HepG2 (cell line): Measurements from ENCODE around the gene MPC1L. TPM values are rescaled to one million over a fixed set of nuclear protein-coding genes. Genes with fewer than 3 reads are reported as not detected.

ENCODE experiments used
- ATAC-seq: fragments of 200-7000 bp; cut with Tn5 transposase; 3 replicates; pipeline ENCODE4 v1.9.1; 2020; ENCODE audit warnings: mild to moderate bottlenecking, moderate library complexity
- BruUV-seq: library from RNA; stranded (reverse); fragments of 400-500 nt; replicated peaks from 2 replicates; lab custom pipeline; 2021; lab: Mats Ljungman, UMichigan
- CTCF ChIA-PET: fragments of 300-600 bp; formaldehyde crosslinking; extraction: SDS; loops from one replicate; lab custom pipeline; 2021; ENCODE audit warnings: low total read pairs, inconsistent platforms, low intra/inter-chr PET ratio; lab: Yijun Ruan, JAX
- POLR2A ChIA-PET: fragments of 350-600 bp; sonication (Branson Sonifier 250); formaldehyde crosslinking; loops from one replicate; lab custom pipeline; 2020; ENCODE audit warnings: antibody characterized with exemption, inconsistent platforms; lab: Yijun Ruan, JAX
- DNase-seq: peaks from one replicate; pipeline ENCODE4 v3.0.0-alpha.2; 2015; ENCODE audit warnings: low spot score
- FAIRE-seq: peaks from 3 replicates; lab custom pipeline; 2011; peaks lifted over from hg19 to GRCh38; lab: Jason Lieb, UNC
- H2AFZ ChIP-seq: one replicate; pipeline ENCODE4 v1.6.1; 2011; ENCODE audit warnings: low read length, inconsistent platforms
- H3K27ac ChIP-seq: fragments of 300-600 bp; 3 replicates; pipeline ENCODE4 v1.8.0; 2011; ENCODE audit warnings: mixed run types, mild to moderate bottlenecking, mixed read lengths, low read length, inconsistent platforms; ENCODE audit not compliant: insufficient read depth; ENCODE audit errors: extremely low read length
- H3K27me3 ChIP-seq, 2 experiments: fragments of 200-600 bp in 1 of 2; 2 replicates in 1 of 2; 3 replicates in 1 of 2; pipeline versions ENCODE4 v1.6.0 to v1.8.0; 2011; ENCODE audit warnings: low read length in 2 of 2, mild to moderate bottlenecking in 2 of 2, moderate library complexity in 2 of 2, inconsistent platforms in 1 of 2; ENCODE audit not compliant: insufficient read depth in 2 of 2, control insufficient read depth in 1 of 2
- H3K36me3 ChIP-seq, 2 experiments: fragments of 200-600 bp in 1 of 2; replicated peaks in 1 of 2; 2 replicates in 1 of 2; 3 replicates in 1 of 2; pipeline versions ENCODE4 v1.5.1 to v1.8.0; 2011; ENCODE audit warnings: low read length in 2 of 2, inconsistent platforms in 1 of 2; ENCODE audit not compliant: insufficient read depth in 2 of 2, control insufficient read depth in 1 of 2
- H3K4me1 ChIP-seq: 2 replicates; pipeline ENCODE4 v1.5.1; 2012; ENCODE audit warnings: low read length, inconsistent platforms; ENCODE audit not compliant: insufficient read depth
- H3K4me2 ChIP-seq: 2 replicates; pipeline ENCODE4 v1.6.0; 2011; ENCODE audit warnings: low read depth, low read length, inconsistent platforms
- H3K4me3 ChIP-seq, 3 experiments: fragments of 200-600 bp in 1 of 3; sonication (generic), shearing (Covaris generic) in 1 of 3; replicated peaks in 1 of 3; 2 replicates each; pipeline ENCODE4 v1.5.1; 2011 to 2016; ENCODE audit warnings: low read length in 3 of 3, inconsistent platforms in 2 of 3, low read depth in 2 of 3, mild to moderate bottlenecking in 2 of 3, control low read depth in 1 of 3, mixed read lengths in 1 of 3; ENCODE audit not compliant: insufficient read depth in 1 of 3
- H3K79me2 ChIP-seq: one replicate; pipeline ENCODE4 v1.6.1; 2011; ENCODE audit warnings: low read length, inconsistent platforms; ENCODE audit not compliant: insufficient read depth
- H3K9ac ChIP-seq: 2 replicates; pipeline ENCODE4 v1.6.0; 2011; ENCODE audit warnings: mild to moderate bottlenecking, low read depth, low read length, inconsistent platforms; ENCODE audit not compliant: insufficient read depth
- H3K9me3 ChIP-seq: 2 replicates; pipeline ENCODE4 v1.5.1; 2012; ENCODE audit warnings: mild to moderate bottlenecking, low read length
- H4K20me1 ChIP-seq: 2 replicates; pipeline ENCODE4 v1.6.0; 2011; ENCODE audit warnings: inconsistent platforms, mild to moderate bottlenecking, low read length, moderate library complexity; ENCODE audit not compliant: insufficient read depth
- ATM ChIP-seq: fragments of 450-650 bp; IDR thresholded peaks from 2 replicates; pipeline ENCODE4 v1.7.1; 2017; ENCODE audit warnings: mild to moderate bottlenecking, borderline replicate concordance
- HNRNPL ChIP-seq: fragments of 200-400 bp; formaldehyde crosslinking; IDR thresholded peaks from 2 replicates; pipeline ENCODE4 v1.6.1; 2017; ENCODE audit warnings: mild to moderate bottlenecking, low read depth, low read length
- IKZF1 ChIP-seq: fragments of 450-650 bp; IDR thresholded peaks from 2 replicates; pipeline ENCODE4 v1.7.1; 2016
- POLR2AphosphoS2 ChIP-seq: IDR thresholded peaks from 2 replicates; pipeline ENCODE4 v1.6.1; 2011; ENCODE audit warnings: low read depth, low read length, improper control_type of control experiment
- ZBTB7B ChIP-seq: sonication (generic); formaldehyde crosslinking; IDR thresholded peaks from 2 replicates; pipeline ENCODE4 v1.4.0; 2020; ENCODE audit warnings: missing genetic modification reagents
- ZNF614 ChIP-seq: IDR thresholded peaks from 2 replicates; pipeline ENCODE4 v1.6.1; 2018; ENCODE audit warnings: missing biosample characterization, missing genetic modification reagents, inconsistent platforms, borderline replicate concordance
- ZNF782 ChIP-seq: sonication (generic); formaldehyde crosslinking; IDR thresholded peaks from 2 replicates; pipeline ENCODE4 v1.4.0; 2020; ENCODE audit warnings: missing genetic modification reagents, mild to moderate bottlenecking, borderline replicate concordance
- WGBS: methylation state at CpG from one replicate; pipeline ENCODE4 v1.1.6; 2017; ENCODE audit warnings: low lambda C conversion rate; 5-methylcytosine and 5-hydroxymethylcytosine counted together
- in situ Hi-C: cut with HindIII; loops from 2 replicates; pipeline ENCODE4 v1.10.0; 2017; ENCODE audit warnings: low pct_unique_long_range_greater_than_20kb; ENCODE audit not compliant: extremely low pct_ligation_motif_present
- intact Hi-C: fragments of 100-400 bp; cut with micrococcal nuclease; formaldehyde crosslinking; loops from one replicate; pipeline ENCODE4 v1.10.0; 2022; ENCODE audit not compliant: unreplicated experiment
- polyA plus RNA-seq, 8 experiments: library from polyadenylated mRNA; depleted of rRNA in 3 of 8; stranded (reverse) in 7 of 8; unstranded in 1 of 8; fragments of >200 nt; fragmentation: Illumina TruSeq in 4 of 8; extraction: Trizol in 4 of 8; gene quantifications; 2 replicates each; pipeline versions ENCODE4 v1.2.1 to v1.2.3, GENCODE V29; 2011 to 2016; ENCODE audit warnings: low read depth in 4 of 8, missing spikeins in 1 of 8, mixed read lengths in 1 of 8; ENCODE audit not compliant: insufficient read depth in 1 of 8
- total RNA-seq, 5 experiments: library from RNA; depleted of rRNA; stranded (reverse); fragments of >200 nt; fragmentation: Illumina TruSeq; extraction: Trizol; gene quantifications; 2 replicates each; pipeline ENCODE4 v1.2.3, GENCODE V29; 2016; ENCODE audit warnings: low read depth in 1 of 5
- TF ChIP-seq, protein P1 (sequence below): IDR thresholded peaks from 2 replicates; pipeline ENCODE4 v1.6.1; 2016
- TF ChIP-seq, protein P2 (sequence below): sonication (generic); formaldehyde crosslinking; IDR thresholded peaks from 2 replicates; pipeline ENCODE4 v1.4.0; 2020; ENCODE audit warnings: missing genetic modification reagents
- TF ChIP-seq, protein P3 (sequence below): IDR thresholded peaks from 2 replicates; pipeline ENCODE4 v1.6.1; 2016; ENCODE audit warnings: low read depth, borderline replicate concordance
- TF ChIP-seq, protein P4 (sequence below): sonication (generic); formaldehyde crosslinking; IDR thresholded peaks from 2 replicates; pipeline ENCODE4 v1.4.0; 2020; ENCODE audit warnings: missing genetic modification reagents, mild to moderate bottlenecking, borderline replicate concordance
- TF ChIP-seq, protein P5 (sequence below): sonication (generic); formaldehyde crosslinking; IDR thresholded peaks from 2 replicates; pipeline ENCODE4 v1.4.0; 2020; ENCODE audit warnings: missing genetic modification reagents
- TF ChIP-seq, protein P6 (sequence below): sonication (generic); formaldehyde crosslinking; IDR thresholded peaks from 2 replicates; pipeline ENCODE4 v1.4.0; 2020; ENCODE audit warnings: mild to moderate bottlenecking, missing genetic modification reagents

MPC1L gene
- total and polyA plus RNA-seq, 2 of the 13 experiments (the other 11 are each of a cell fraction or from before 2014, with no cell fraction given): not detected

DNA sequence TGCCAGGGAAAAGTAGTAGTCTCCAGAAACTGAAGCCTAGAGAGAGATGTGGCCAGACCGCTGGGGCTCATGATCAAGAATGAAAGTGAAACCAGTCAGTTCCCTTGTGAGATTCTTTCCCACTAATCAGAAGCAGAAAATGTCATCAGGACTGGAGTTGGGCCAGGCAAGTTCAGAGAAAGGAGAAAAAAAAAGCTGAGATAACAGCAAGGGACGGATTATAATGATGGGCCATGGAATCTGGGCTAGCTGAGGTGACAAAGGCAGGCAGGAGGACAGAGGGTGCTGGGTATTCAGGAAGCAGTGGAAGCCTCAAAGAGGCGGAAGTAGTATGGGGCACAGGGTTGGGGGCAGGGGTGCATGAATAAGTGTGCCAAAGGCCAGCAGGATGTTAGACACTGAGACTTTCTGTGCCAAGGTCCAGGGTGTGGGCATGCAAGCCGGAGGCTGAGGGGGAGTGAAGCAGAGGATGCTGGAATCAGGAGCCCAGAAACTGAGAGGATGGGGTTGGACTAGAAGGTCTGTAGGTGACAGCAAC is 21.7 kb downstream of the MPC1L start:
- intact Hi-C loops: loop anchor here (10.0 kb wide), 2 partner anchors 60 to 100 kb away; partner anchors contain the start of gene ATP6AP2
- no peaks in the 10 kb centered on the region for H3K36me3 ChIP-seq
- FAIRE-seq (no peak), ATAC-seq (no peak), DNase-seq (peak; percentile 5)
- peaks cover 11% of the 10 kb centered on the region for H3K4me1 ChIP-seq
- ChIA-PET CTCF (no interaction called here), POLR2A (no interaction called here)
- in situ Hi-C loops: no loop called here
- no TSS peak for BruUV-seq
- H3K4me3 ChIP-seq: peak overlapping the region; percentile 6 to 43 (median 9); a peak in 3 of 6 replicates
- WGBS: 77% methylated on average over 4 of the region's 4 CpGs
- no peaks in the 10 kb centered on the region for H3K27me3 ChIP-seq
- no peaks in the 10 kb centered on the region for H3K9me3 ChIP-seq
- peak overlapping the region; percentile 52 for H3K4me2 ChIP-seq
- no peak overlapping the region for H3K27ac ChIP-seq
- H4K20me1 ChIP-seq: no peaks in the 10 kb centered on the region
- H2AFZ ChIP-seq: no peak overlapping the region
- TF ChIP-seq, protein P1, sequence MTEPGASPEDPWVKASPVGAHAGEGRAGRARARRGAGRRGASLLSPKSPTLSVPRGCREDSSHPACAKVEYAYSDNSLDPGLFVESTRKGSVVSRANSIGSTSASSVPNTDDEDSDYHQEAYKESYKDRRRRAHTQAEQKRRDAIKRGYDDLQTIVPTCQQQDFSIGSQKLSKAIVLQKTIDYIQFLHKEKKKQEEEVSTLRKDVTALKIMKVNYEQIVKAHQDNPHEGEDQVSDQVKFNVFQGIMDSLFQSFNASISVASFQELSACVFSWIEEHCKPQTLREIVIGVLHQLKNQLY (CRISPR knock-in tag): no peak
- TF ChIP-seq ZNF614 (no peak), ZNF782 (CRISPR knock-in tag) (no peak), ATM (no peak), IKZF1 (no peak), ZBTB7B (no peak), HNRNPL (no peak), POLR2AphosphoS2 (no peak)
- TF ChIP-seq, protein P2, sequence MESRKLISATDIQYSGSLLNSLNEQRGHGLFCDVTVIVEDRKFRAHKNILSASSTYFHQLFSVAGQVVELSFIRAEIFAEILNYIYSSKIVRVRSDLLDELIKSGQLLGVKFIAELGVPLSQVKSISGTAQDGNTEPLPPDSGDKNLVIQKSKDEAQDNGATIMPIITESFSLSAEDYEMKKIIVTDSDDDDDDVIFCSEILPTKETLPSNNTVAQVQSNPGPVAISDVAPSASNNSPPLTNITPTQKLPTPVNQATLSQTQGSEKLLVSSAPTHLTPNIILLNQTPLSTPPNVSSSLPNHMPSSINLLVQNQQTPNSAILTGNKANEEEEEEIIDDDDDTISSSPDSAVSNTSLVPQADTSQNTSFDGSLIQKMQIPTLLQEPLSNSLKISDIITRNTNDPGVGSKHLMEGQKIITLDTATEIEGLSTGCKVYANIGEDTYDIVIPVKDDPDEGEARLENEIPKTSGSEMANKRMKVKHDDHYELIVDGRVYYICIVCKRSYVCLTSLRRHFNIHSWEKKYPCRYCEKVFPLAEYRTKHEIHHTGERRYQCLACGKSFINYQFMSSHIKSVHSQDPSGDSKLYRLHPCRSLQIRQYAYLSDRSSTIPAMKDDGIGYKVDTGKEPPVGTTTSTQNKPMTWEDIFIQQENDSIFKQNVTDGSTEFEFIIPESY (CRISPR knock-in tag): no peak
- TF ChIP-seq, protein P3, sequence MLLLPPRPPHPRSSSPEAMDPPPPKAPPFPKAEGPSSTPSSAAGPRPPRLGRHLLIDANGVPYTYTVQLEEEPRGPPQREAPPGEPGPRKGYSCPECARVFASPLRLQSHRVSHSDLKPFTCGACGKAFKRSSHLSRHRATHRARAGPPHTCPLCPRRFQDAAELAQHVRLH (CRISPR knock-in tag): no peak
- TF ChIP-seq, protein P4, sequence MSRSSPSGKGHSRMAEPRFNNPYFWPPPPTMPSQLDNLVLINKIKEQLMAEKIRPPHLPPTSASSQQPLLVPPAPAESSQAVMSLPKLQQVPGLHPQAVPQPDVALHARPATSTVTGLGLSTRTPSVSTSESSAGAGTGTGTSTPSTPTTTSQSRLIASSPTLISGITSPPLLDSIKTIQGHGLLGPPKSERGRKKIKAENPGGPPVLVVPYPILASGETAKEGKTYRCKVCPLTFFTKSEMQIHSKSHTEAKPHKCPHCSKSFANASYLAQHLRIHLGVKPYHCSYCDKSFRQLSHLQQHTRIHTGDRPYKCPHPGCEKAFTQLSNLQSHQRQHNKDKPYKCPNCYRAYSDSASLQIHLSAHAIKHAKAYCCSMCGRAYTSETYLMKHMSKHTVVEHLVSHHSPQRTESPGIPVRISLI (CRISPR knock-in tag): no peak
- TF ChIP-seq, protein P5, sequence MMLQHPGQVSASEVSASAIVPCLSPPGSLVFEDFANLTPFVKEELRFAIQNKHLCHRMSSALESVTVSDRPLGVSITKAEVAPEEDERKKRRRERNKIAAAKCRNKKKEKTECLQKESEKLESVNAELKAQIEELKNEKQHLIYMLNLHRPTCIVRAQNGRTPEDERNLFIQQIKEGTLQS (CRISPR knock-in tag): no peak
- TF ChIP-seq, protein P6, sequence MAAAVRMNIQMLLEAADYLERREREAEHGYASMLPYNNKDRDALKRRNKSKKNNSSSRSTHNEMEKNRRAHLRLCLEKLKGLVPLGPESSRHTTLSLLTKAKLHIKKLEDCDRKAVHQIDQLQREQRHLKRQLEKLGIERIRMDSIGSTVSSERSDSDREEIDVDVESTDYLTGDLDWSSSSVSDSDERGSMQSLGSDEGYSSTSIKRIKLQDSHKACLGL: no peak
- peak overlapping the region; percentile 34; the same call in 1 of the 2 replicates for H3K9ac ChIP-seq
- peaks cover 24% of the 10 kb centered on the region for H3K79me2 ChIP-seq
